GM13976 (cell line): Measurements from ENCODE around the gene TRPM8.

Experiments
- DNase-seq: peaks from one replicate; pipeline ENCODE4 v3.0.0; 2012; ENCODE audit warnings: low spot score
- in situ Hi-C: fragments of 300-500 bp; cut with MboI; formaldehyde crosslinking; loops from one replicate; pipeline ENCODE4 v1.12.0; 2022; ENCODE audit warnings: low sequenced_read_pairs, mixed read lengths, inconsistent platforms; ENCODE audit not compliant: unreplicated experiment
- TF ChIP-seq, protein P1 (sequence below): IDR thresholded peaks from 2 replicates; pipeline ENCODE4 v1.5.1; 2012; ENCODE audit warnings: borderline replicate concordance, mild to moderate bottlenecking; ENCODE audit not compliant: insufficient read depth; ENCODE audit errors: extremely low read depth, missing control alignments, control extremely low read depth

TRPM8 gene

DNA sequence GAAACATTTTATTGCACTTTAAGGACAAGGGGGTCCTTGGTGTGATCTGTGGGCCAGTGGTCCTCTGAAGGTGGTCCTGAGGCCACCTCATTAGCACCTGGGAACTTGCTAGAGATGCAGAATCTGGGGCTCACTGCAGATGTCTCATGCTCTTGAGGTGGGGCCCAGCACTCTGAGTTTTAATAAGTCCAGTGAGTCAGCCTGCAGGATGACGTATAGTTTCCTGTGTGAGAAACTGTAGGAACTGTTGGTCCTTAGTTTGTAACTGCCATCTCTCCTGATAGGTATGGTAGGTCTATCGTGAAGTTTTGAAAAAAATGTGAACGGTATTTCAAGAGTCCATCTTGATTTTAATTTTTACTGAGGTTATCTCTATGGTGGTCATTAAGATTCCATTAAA, 2.8 kb downstream of the TRPM8 start:
- in situ Hi-C loops, result no loop called here
- DNase-seq, result no peak
- TF ChIP-seq, protein P1, sequence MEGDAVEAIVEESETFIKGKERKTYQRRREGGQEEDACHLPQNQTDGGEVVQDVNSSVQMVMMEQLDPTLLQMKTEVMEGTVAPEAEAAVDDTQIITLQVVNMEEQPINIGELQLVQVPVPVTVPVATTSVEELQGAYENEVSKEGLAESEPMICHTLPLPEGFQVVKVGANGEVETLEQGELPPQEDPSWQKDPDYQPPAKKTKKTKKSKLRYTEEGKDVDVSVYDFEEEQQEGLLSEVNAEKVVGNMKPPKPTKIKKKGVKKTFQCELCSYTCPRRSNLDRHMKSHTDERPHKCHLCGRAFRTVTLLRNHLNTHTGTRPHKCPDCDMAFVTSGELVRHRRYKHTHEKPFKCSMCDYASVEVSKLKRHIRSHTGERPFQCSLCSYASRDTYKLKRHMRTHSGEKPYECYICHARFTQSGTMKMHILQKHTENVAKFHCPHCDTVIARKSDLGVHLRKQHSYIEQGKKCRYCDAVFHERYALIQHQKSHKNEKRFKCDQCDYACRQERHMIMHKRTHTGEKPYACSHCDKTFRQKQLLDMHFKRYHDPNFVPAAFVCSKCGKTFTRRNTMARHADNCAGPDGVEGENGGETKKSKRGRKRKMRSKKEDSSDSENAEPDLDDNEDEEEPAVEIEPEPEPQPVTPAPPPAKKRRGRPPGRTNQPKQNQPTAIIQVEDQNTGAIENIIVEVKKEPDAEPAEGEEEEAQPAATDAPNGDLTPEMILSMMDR, result no peak

DNA sequence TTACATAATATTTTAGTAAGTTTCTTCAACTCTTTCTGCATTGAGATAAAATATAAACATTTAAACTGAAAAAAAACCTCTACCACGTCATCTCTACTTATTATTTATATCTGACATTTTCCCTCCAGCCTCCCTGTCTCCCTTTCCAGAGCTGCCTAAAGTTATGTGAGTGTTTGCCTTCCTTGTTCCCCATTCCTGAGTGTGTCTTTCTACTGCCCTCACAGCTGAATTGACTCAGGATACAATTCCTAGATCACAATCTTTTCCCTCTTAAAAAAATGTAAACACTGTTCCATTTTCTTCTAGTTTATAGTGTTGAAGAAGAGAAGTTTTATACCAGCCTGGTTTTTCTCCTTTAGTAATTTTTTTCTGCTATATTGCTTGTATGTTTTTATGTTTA, 5.3 kb downstream of the TRPM8 start:
- TF ChIP-seq, protein P1, result no peak
- in situ Hi-C loops, result no loop called here

DNA sequence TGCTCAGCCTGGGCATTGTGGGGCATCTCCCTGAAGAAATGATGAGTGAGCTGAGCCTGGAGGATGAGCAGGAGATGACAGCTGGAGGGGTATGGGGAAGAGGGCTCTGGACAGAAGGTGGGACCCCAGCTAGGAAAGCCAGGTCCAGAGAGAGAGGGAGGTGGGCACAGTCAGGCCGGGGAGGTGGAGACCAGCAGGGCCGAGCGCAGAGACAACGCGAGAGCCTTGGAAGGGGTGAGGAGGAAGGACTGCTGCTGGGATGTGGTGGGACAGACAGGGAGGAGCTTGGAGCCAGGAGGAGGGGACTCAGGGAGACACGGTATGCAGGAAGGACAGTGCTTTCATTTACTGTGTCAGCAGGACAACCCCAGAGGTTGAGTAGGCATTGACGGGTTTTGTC, 8.2 kb downstream of the TRPM8 start:
- DNase-seq, result no peak
- TF ChIP-seq, protein P1, result no peak
- in situ Hi-C loops, result no loop called here

More for the DNA sequence above, 5.3 kb downstream of the TRPM8 start:
- no peak for DNase-seq

DNA sequence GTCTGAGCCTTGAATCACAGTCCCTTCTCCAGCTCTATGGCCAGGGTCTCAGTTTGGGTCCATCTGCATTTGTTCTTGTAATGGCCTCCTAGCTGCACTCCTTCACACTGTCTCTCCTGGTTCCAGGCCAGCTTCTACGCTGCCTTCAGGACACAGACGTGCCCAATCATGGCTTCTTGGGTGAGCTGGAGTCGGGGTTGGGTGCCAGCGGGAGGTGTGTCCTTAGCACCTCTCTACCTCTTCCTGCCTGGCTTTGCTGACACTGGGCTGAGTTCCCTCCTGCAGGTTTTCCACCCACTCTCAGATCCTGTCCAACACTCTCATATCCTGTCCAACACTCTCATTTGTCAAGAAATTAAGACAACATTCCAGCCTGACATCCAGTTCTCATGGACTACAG, 9.6 kb downstream of the TRPM8 start:
- in situ Hi-C loops, result no loop called here
- DNase-seq, result no peak
- TF ChIP-seq, protein P1, result no peak

DNA sequence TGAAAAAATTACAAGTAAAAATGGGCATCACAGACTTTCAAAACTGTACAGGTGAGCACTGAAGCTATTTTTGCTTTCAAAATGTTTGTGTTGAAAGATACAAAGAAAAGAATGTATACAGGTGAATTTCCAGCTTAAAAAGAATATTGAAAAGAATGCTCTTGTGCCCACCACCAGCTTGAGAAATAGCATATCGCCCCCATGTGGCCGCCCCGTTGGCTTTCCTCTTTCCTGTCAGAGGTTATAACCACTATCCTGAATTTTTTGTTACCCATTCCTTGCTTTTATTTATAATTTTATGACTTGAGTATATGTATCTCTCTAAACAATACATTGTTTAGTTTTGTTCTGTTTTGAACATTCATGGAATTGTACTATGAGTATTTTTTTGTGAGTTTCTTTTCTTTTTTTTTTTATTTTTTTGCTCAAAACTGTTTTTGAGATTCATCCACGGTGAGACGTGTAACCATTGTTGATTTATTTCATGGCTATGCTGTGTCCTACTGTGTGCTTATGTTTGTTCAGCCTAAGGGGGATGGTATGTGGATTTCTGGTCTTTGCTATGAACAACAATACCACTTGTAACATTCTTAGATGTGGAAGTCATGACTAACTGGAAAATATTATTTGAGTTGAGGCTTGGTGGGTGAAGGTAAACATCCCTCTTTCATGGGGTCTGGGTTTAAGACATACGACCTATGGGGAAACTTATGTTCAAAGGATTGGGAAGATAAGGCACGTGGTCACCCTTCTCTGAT, 11.6 kb downstream of the TRPM8 start:
- TF ChIP-seq, protein P1, result peak; percentile 17
- no peak for DNase-seq
- in situ Hi-C loops, result no loop called here

DNA sequence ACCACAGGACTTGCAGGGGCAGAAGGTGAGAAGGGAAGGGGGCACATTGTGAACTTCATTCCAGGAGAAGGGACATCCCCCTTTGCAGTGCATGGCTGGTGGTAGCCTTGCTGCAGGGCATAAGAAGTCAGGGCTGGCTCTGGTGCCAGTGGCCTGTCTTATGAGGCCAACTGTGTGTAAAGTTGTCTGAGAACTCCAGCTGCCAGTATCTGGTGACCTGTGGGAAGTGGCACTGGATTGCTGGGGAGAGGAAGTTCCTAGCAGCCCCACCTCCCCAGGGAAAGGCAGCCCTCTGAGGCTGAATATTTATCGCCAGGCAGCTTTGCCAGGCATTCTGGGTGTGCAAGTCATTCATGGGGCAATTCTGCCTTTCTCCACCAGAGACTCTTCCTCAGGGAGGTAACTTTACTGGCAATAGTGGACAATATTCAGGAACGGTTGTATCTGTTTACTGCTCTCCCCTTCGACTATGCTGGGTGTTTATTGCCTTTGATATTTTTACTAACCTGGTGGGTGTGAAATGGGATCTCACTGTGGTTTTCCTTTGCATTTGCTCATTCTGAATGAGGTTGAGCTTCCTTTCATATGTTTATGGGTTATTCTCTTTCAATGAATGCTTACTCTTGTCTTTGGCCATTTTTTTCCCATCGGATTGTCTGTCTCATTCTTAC, 12.3 kb downstream of the TRPM8 start:
- TF ChIP-seq, protein P1, result no peak
- in situ Hi-C loops, result no loop called here
- no peak for DNase-seq
